Colonic mucosa (tissue), 4 donors: ENCODE results near the gene ATG4A. TPM values are rescaled to one million over a fixed set of nuclear protein-coding genes. Genes with fewer than 3 reads are reported as not detected.

ENCODE experiments used
- DNase-seq: peaks from one replicate; pipeline ENCODE4 v3.0.0-alpha.2; 2020
- H3K27ac ChIP-seq: fragments of 200-600 bp; one replicate; pipeline ENCODE4 v1.8.0; 2021
- H3K27me3 ChIP-seq: fragments of 200-600 bp; one replicate; pipeline ENCODE4 v1.8.0; 2021
- H3K36me3 ChIP-seq: fragments of 200-600 bp; one replicate; pipeline ENCODE4 v1.8.0; 2021
- H3K4me1 ChIP-seq: fragments of 200-600 bp; one replicate; pipeline ENCODE4 v1.8.0; 2021; ENCODE audit warnings: mild to moderate bottlenecking
- H3K4me3 ChIP-seq: fragments of 200-600 bp; one replicate; pipeline ENCODE4 v1.8.0; 2021
- H3K9ac ChIP-seq, 2 donors: one replicate each; pipeline ENCODE4 v1.7.0; 2013; ENCODE audit warnings: control low read depth in 2 of 2, low read depth in 2 of 2, low read length in 2 of 2
- H3K9me3 ChIP-seq: fragments of 200-600 bp; one replicate; pipeline ENCODE4 v1.8.0; 2021
- CTCF ChIP-seq: fragments of 200-600 bp; IDR thresholded peaks from one replicate; pipeline ENCODE4 v1.8.0; 2022; ENCODE audit warnings: antibody characterized with exemption, mild to moderate bottlenecking
- intact Hi-C: fragments of 100-400 bp; cut with DNase I; formaldehyde crosslinking; loops from one replicate; pipeline ENCODE4 v1.14.1; 2022
- total RNA-seq, 2 donors: library from RNA; stranded (reverse); fragmentation: NEBNext Ultra II Directional in 1 of 2; extraction: Animal tissue kit (Norgen Biotek cat#: 25700) in 1 of 2; gene quantifications; one replicate each; pipeline ENCODE4 v1.2.1, GENCODE V29; 2021
- donor health status: healthy.
- donor health status: DM: no; HTN: no; CAD: no.
- donor health status: DM: no; HTN: no; CAD: no.

Gene ATG4A
- total RNA-seq, 2 donors from 2014 or later = 15.7 to 19.0 TPM

- TF ChIP-seq CTCF = no peak
- DNase-seq = no peak
- Histone ChIP-seq H3K27me3 (no peaks in the 10 kb centered on the region), H3K9ac (no peak overlapping the region), H3K27ac (no peak overlapping the region), H3K9me3 (no peaks in the 10 kb centered on the region), H3K36me3 (no peaks in the 10 kb centered on the region), H3K4me3 (no peak overlapping the region), H3K4me1 (no peaks in the 10 kb centered on the region)
- intact Hi-C loops = no loop called here
These were observed 86.5 kb downstream of the ATG4A start for GRCh38 chrX:108178143-108178498.

GRCh38 chrX:108186811-108187210, 95.2 kb downstream of the ATG4A start:
- no peaks in the 10 kb centered on the region for H3K36me3 ChIP-seq
- no peak for TF ChIP-seq CTCF
- H3K4me3 ChIP-seq = no peak overlapping the region
- H3K9ac ChIP-seq = no peak overlapping the region
- DNase-seq = no peak
- H3K9me3 ChIP-seq = no peaks in the 10 kb centered on the region
- intact Hi-C loops = no loop called here
- H3K27me3 ChIP-seq = peaks cover 3% of the 10 kb centered on the region
- H3K27ac ChIP-seq = no peak overlapping the region
- H3K4me1 ChIP-seq = no peaks in the 10 kb centered on the region

GRCh38 chrX:108198420-108198819, 106.8 kb downstream of the ATG4A start:
- Histone ChIP-seq H3K27me3 (no peaks in the 10 kb centered on the region), H3K9ac (no peak overlapping the region), H3K4me1 (no peaks in the 10 kb centered on the region), H3K27ac (no peak overlapping the region), H3K9me3 (no peaks in the 10 kb centered on the region), H3K4me3 (no peak overlapping the region), H3K36me3 (no peaks in the 10 kb centered on the region)
- no peak for DNase-seq
- TF ChIP-seq CTCF = no peak
- intact Hi-C loops = no loop called here

- DNase-seq = no peak
- H3K4me1 ChIP-seq = no peaks in the 10 kb centered on the region
- H3K36me3 ChIP-seq = no peaks in the 10 kb centered on the region
- no peaks in the 10 kb centered on the region for H3K27me3 ChIP-seq
- no peak overlapping the region for H3K9ac ChIP-seq
- H3K27ac ChIP-seq = no peak overlapping the region
- intact Hi-C loops = no loop called here
- no peaks in the 10 kb centered on the region for H3K9me3 ChIP-seq
- no peak overlapping the region for H3K4me3 ChIP-seq
- no peak for TF ChIP-seq CTCF
These were observed 107.5 kb downstream of the ATG4A start for GRCh38 chrX:108199041-108199440.

- no peaks in the 10 kb centered on the region for H3K4me1 ChIP-seq
- no peak for DNase-seq
- no peak overlapping the region for H3K9ac ChIP-seq
- H3K27ac ChIP-seq = no peak overlapping the region
- intact Hi-C loops = no loop called here
- no peaks in the 10 kb centered on the region for H3K36me3 ChIP-seq
- no peaks in the 10 kb centered on the region for H3K9me3 ChIP-seq
- no peak overlapping the region for H3K4me3 ChIP-seq
- no peaks in the 10 kb centered on the region for H3K27me3 ChIP-seq
- no peak for TF ChIP-seq CTCF
These were observed 108.1 kb downstream of the ATG4A start for GRCh38 chrX:108199691-108200090.

GRCh38 chrX:108203540-108203939, 112.0 kb downstream of the ATG4A start:
- Histone ChIP-seq H3K27ac (no peak overlapping the region), H3K4me1 (no peaks in the 10 kb centered on the region), H3K36me3 (no peaks in the 10 kb centered on the region), H3K9ac (no peak overlapping the region), H3K9me3 (no peaks in the 10 kb centered on the region), H3K27me3 (no peaks in the 10 kb centered on the region), H3K4me3 (no peak overlapping the region)
- intact Hi-C loops = no loop called here
- TF ChIP-seq CTCF = no peak
- DNase-seq = no peak
